SK-N-MC (cell line): ENCODE measurements around the gene GATAD2A.

Source experiments
- DNase-seq: peaks from one replicate; pipeline ENCODE4 v3.0.0-alpha.2; 2011; ENCODE audit warnings: low read depth, low spot score
- H3K27ac ChIP-seq: fragments of 200-600 bp; sonication (generic); 2 replicates; pipeline ENCODE4 v1.5.1; 2016; ENCODE audit warnings: mixed run types
- H3K36me3 ChIP-seq: fragments of 200-600 bp; sonication (generic); 2 replicates; pipeline ENCODE4 v1.6.1; 2017; ENCODE audit warnings: antibody characterized with exemption, low read length, mixed read lengths; ENCODE audit not compliant: insufficient read depth
- H3K4me3 ChIP-seq: fragments of 200-600 bp; sonication (generic); 2 replicates; pipeline ENCODE4 v1.5.1; 2016
- H3K9ac ChIP-seq: fragments of 200-600 bp; sonication (generic); 2 replicates; pipeline ENCODE4 v1.8.0; 2017; ENCODE audit warnings: mixed run types, mixed read lengths; ENCODE audit not compliant: insufficient read length
- H3K9me3 ChIP-seq: fragments of 200-600 bp; sonication (generic); 2 replicates; pipeline ENCODE4 v1.6.1; 2017; ENCODE audit warnings: low read depth, mild to moderate bottlenecking, antibody characterized with exemption, low read length, moderate library complexity, mixed read lengths
- EZH2 ChIP-seq: fragments of 200-600 bp; sonication (generic); IDR thresholded peaks from one replicate; pipeline ENCODE4 v1.6.1; 2017; ENCODE audit warnings: antibody characterized with exemption
- FOXP2 ChIP-seq: optimal IDR thresholded peaks from 2 replicates; pipeline ENCODE3; 2011; ENCODE audit warnings: mild to moderate bottlenecking, moderate library complexity; ENCODE audit not compliant: insufficient read depth; ENCODE audit errors: extremely low read length, control extremely low read depth
- POLR2AphosphoS5 ChIP-seq: IDR thresholded peaks from 2 replicates; pipeline ENCODE4 v1.6.1; 2012; ENCODE audit warnings: mild to moderate bottlenecking, low read depth, low read length, borderline replicate concordance

Gene GATAD2A

GRCh38 chr19:19514881-19515641, 109.6 kb downstream of the GATAD2A start, which contains the start of gene TSSK6:
Gene TSSK6, minus strand, starts transcription at chr19:19515548. Its CDS starts 121 bp downstream, at chr19:19515427.
- no peaks in the 10 kb centered on the region for H3K9me3 ChIP-seq
- H3K27ac ChIP-seq: peak within 1 kb of the TSS; percentile 25
- DNase-seq: no peak
- H3K36me3 ChIP-seq: peaks cover 10% of the 10 kb centered on the region; the same call in 1 of the 2 replicates
- peak within 1 kb of the TSS; percentile 99 for H3K4me3 ChIP-seq
- peak within 1 kb of the TSS; percentile 71 for H3K9ac ChIP-seq
- TF ChIP-seq EZH2 (no peak), FOXP2 (no peak), POLR2AphosphoS5 (no peak)

- H3K27ac ChIP-seq: peak within 1 kb of the TSS; percentile 25
- H3K9me3 ChIP-seq: no peaks in the 10 kb centered on the region
- DNase-seq: peak; percentile 34
Measured at GRCh38 chr19:19515642-19516519, 110.4 kb downstream of the GATAD2A start, which contains the start of gene NDUFA13. Gene NDUFA13, plus strand, starts transcription at chr19:19516225. Its CDS starts 14 bp downstream, at chr19:19516239.

GRCh38 chr19:19517235-19517619, 111.8 kb downstream of the GATAD2A start:
- no peak for DNase-seq
- H3K36me3 ChIP-seq: peaks cover 19% of the 10 kb centered on the region; the same call in 1 of the 2 replicates
- no peak overlapping the region for H3K27ac ChIP-seq
- peak overlapping the region; percentile 71 for H3K9ac ChIP-seq
- no peaks in the 10 kb centered on the region for H3K9me3 ChIP-seq
- TF ChIP-seq EZH2 (no peak), FOXP2 (no peak)
- peak overlapping the region; percentile 99 for H3K4me3 ChIP-seq

More at GRCh38 chr19:19515642-19516519, 110.4 kb downstream of the GATAD2A start, which contains the start of gene NDUFA13:
- Histone ChIP-seq H3K36me3 (peaks cover 17% of the 10 kb centered on the region; the same call in 1 of the 2 replicates), H3K9ac (peak within 1 kb of the TSS; percentile 71), H3K4me3 (peak within 1 kb of the TSS; percentile 99)
- TF ChIP-seq POLR2AphosphoS5 (peak; percentile 95), FOXP2 (no peak), EZH2 (no peak)

DNA sequence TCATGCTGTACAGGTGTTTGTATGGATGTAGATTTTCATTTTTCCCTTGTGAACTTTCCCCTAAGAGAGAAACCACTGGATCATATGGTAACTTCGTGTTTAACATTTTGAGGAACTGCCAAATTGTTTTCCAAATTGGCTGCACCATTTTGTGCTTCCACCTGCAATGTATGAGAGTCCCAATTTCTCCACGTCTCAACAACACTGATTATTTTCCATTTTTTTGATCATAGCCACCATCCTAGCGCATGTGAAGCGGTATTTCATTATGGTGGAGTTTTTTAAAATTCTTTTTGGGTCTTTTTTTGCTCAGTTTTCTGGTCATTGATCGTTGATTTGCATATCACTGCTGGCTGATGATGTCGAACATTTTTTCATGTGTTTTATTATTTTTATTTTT, 115.5 kb downstream of the GATAD2A start:
- Histone ChIP-seq H3K9me3 (no peaks in the 10 kb centered on the region), H3K27ac (no peak overlapping the region), H3K36me3 (peaks cover 24% of the 10 kb centered on the region), H3K9ac (no peak overlapping the region), H3K4me3 (no peak overlapping the region)
- DNase-seq: no peak
- TF ChIP-seq FOXP2: no peak
- TF ChIP-seq EZH2: no peak
- TF ChIP-seq POLR2AphosphoS5: no peak

DNA sequence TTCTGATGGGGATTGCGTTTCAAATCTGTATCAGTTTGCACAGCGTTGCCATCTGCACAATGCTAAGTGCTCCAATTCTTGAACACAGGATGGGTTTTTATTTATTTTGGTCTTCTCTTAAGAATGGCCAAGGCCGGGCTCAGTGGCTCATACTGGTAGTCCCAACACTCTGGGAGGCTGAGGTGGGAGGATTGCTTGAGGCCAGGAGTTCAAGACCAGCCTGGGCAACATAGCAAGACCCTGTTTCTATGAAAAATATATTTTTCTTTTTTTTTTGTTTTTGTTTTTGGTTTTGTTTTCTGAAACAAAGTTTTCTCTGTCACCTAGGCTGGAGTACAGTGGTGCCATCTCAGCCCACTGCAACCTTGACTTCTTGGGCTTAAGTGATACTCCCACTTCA, 117.7 kb downstream of the GATAD2A start:
- Histone ChIP-seq H3K4me3 (no peak overlapping the region), H3K9me3 (no peaks in the 10 kb centered on the region), H3K9ac (no peak overlapping the region), H3K27ac (no peak overlapping the region), H3K36me3 (peaks cover 34% of the 10 kb centered on the region)
- no peak for DNase-seq
- TF ChIP-seq EZH2: no peak
- TF ChIP-seq FOXP2: no peak
- TF ChIP-seq POLR2AphosphoS5: no peak

- Histone ChIP-seq H3K36me3 (peaks cover 33% of the 10 kb centered on the region), H3K27ac (no peak overlapping the region), H3K9ac (peak overlapping the region; percentile 41)
Measured at GRCh38 chr19:19524053-19524452, 118.6 kb downstream of the GATAD2A start.

DNA sequence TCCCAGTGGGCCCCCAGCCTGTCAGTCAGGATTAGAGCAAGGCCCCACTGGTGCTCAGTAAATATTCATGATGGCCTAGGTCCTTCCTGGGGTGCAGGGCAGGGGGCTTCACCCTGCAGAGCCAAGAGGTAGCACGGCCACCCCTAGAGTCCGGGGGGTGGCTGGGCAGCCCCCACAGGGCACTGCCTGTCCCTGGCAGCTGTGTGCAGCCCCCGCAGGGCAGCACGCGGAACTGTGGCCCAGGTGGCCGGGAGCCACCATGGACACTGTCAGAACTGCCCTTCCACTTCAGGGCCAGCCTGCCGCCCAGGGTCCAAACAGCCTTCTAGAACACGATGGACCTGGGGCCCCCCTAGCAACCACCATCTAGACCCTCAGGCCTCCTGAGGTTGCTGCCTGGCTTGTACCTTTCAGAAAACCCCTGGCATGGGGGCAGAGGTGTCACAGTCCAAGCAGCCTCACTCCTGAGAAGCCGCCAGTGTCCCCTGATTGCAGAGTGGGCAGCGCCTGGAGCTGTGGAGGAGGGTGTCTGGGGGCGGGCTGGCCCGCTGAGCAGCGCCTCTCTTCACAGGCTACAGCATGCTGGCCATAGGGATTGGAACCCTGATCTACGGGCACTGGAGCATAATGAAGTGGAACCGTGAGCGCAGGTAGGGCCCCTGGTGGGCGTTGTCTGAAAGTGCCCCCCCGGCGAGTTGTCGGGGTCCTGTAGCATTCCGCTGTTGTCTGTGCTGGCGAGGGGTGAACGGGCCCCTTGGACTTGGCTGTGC, 120.3 kb downstream of the GATAD2A start:
- H3K4me3 ChIP-seq: no peak overlapping the region
- DNase-seq: no peak
- peaks cover 18% of the 10 kb centered on the region for H3K36me3 ChIP-seq
- no peak for TF ChIP-seq FOXP2
- TF ChIP-seq EZH2: no peak
- TF ChIP-seq POLR2AphosphoS5: no peak
- no peaks in the 10 kb centered on the region for H3K9me3 ChIP-seq
- H3K9ac ChIP-seq: no peak overlapping the region
- H3K27ac ChIP-seq: no peak overlapping the region

More at GRCh38 chr19:19524053-19524452, 118.6 kb downstream of the GATAD2A start:
- Histone ChIP-seq H3K9me3 (no peaks in the 10 kb centered on the region), H3K4me3 (no peak overlapping the region)
- no peak for DNase-seq
- TF ChIP-seq FOXP2 (no peak), POLR2AphosphoS5 (no peak)
